ENCODE data around the gene LRIG1.

Gene LRIG1

DNA sequence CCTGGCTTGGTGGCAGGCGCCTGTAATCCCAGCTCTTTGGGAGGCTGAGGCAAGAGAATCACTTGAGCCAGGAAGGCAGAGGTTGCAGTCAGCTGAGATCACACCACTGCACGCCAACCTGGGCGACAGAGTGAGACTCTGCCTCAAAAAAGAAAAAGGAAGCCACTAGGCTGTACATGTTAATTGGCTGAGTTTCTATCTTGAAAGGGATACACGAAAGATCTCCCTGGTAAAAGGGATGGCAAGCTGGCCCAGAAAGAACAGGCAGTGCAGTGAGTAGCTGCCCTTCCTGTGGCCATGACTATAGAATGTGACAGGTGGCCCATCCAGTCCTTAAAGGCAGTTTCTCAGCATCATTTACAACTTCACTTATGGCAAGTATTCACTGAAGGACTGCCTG lies 12.3 kb downstream of the LRIG1 start:
- DNase-seq = peak; percentile 8

DNA sequence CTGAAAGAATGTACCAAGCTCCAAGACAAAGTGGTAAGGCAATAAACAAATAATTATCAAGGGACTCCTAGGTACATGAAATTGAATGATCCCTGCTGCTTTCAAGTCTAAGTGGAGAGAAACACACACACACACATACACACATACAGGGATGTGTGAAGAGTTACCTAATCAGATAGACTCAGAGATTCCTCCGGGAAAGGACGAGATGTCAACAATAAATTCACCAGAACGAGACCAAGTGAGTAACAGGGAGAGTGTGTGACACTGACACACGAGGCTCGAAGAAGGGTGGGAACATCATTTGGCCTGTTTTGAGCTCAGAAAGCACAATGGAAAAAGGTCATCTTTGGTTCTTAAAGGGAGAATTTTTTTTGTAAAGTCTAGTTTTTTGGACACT lies 13.4 kb downstream of the LRIG1 start:
- DNase-seq = peak; percentile 44

DNA sequence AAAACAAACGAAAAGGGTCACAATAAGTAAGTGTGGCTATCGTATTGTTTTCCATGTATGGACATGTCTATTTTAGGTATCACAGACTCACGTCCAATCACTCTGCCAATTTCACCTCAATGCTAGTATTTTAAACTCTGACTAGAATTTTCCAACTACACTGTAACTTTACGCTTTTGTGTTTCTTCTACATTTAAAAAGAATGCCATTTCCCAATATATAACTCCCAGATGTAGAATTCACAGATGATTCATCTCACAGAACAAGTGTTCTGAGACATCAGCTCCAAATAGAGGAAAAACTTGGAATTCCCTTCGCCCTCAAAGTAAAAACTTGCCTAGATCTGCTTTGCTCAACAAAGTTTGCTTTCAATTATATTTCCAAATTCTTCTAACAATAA lies 14.2 kb downstream of the LRIG1 start:
- no peak for DNase-seq

DNA sequence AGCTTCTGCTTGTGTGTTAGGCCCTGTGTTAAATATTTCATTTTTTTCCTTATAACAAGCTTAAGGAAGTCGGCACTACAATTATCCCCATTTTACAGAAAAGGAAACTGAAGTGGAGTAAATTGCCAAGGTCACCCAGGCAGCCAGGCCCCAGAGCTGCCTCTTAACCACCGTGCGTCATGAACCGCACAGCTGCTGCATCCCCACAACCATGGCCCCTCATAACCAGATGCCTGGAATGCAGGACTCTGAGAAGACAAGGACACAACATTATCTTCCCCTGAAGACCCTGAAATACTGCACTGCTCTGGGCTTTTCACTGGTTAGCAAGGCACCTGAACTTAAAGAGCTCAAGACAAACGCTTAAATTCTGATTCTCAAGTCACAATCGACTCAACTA lies 14.6 kb downstream of the LRIG1 start:
- no peak for DNase-seq

DNA sequence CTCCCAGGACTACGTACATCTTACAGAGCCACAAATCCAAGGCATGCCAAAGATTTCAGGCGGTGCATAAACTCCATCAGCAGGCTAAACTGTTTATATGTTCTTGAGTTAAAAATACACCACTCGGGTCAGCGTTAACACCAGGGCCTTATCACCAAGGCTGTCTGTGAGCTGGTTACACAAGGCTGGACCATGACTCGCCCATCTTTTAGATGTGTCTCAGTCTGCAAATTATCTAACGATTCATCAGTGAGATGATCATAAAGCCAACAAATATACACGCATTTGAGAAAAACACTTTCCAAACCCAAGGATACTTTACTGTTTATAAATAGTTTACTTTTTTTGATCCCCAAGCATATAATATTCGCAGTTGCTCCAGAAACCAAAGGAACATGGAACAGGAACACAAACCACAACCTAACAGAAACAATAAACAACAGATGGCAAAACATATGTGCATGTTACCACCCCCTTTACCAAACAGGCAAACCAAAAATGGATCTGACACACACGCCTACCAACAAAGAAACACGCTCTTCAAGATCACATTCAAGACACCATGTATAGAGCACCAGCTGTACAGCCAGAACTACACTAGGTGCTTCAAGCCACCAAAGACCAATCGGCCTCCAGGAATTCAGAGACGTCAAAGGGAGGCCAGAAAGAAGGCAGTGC lies 15.4 kb downstream of the LRIG1 start:
- DNase-seq = peak; percentile 45

DNA sequence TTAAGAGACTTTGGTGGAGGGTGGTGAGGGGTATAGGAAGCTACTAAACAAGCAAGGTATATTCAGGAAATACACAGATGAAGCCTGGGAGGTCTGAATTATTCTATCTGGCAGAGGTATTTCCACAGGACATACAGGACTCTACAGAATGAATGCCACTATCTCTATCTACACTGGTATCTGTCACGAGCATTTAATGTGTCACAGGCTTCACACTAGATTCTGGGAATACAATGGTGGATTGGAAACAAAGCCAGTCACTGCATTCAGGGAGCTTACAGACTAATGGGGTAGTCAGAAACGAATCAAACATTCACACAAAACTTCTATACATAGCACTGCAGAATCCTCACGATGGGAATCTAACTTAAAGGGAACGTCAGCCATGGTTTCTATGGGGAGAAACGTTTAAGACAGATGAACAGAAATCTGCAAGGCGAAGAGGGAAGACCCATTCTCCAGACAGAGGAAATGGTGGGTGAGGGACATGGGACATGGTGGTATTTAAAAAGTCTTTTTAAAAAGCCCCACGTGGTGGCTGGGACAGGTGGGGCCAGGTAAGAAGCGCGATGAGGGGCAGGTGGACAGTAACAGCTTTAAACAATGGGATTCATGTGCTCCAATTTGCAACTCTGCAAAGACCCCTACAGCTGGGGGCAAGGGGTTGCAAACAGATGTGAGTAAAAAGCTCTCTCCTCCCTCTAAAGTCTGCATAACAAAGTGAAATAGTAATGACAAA lies 16.5 kb downstream of the LRIG1 start:
- no peak for DNase-seq

DNA sequence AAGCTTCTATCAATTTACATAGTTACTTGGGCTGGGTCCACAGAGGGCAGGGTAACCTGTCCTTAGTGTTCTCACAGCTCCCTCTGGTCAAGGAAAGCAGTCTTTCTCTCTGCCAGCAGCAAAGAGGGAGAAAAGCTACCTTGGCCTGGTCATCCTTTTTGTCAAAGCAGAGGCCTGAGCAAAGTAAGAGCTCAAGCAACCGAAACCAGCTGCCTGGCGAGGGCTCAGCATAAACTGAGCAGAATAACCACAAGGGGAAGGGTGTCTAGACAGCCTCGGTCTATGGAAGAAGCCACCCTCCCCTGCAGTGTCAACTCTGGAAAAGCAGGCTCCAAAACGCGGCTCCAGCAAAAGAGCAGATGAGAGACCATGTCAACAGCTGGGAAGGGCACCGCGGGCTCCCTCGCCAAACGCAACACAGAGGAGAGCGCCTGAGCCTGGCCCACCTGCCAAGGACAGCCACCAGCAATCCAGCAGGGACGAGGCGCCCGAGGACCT lies 17.4 kb downstream of the LRIG1 start:
- peak; percentile 77 for DNase-seq

DNA sequence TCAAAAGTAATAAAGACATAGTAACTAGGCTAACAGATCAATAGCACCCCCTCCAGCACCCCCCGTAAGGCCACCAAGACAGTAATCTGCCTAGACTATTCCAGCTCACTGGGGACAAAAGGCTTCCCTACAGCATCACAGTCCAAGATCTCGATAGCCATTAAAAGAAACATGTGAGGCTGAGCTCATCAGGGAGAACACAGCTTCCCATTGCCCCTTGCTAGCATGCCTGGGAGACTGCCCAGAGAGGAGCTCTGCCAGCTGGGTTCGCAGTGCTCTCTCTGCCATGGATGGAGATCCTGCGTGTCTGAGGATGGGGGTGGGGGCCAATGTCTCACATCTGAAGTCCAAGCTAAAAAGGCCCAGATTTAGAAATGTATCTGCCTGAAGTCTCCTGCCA lies 17.8 kb downstream of the LRIG1 start:
- peak; percentile 77 for DNase-seq

DNA sequence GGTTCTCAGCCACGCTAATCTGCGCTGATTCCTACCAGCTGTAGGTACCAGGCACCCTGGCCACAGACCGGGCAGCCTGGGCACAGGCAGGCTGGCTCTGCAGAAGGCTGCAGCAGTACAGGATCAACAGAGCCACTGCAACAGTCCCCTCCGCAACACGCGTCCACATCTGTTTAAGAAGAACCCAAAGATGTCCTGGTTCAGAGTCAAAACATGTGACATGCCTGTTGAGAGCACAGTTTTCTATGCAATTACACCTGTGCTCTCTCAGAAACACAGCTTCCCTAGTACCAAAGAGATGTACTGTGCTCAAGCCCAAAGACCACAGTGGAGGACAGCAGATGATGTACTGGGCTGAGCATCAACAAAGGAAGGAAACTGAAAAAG lies 18.8 kb downstream of the LRIG1 start:
- DNase-seq = peak; percentile 36

DNA sequence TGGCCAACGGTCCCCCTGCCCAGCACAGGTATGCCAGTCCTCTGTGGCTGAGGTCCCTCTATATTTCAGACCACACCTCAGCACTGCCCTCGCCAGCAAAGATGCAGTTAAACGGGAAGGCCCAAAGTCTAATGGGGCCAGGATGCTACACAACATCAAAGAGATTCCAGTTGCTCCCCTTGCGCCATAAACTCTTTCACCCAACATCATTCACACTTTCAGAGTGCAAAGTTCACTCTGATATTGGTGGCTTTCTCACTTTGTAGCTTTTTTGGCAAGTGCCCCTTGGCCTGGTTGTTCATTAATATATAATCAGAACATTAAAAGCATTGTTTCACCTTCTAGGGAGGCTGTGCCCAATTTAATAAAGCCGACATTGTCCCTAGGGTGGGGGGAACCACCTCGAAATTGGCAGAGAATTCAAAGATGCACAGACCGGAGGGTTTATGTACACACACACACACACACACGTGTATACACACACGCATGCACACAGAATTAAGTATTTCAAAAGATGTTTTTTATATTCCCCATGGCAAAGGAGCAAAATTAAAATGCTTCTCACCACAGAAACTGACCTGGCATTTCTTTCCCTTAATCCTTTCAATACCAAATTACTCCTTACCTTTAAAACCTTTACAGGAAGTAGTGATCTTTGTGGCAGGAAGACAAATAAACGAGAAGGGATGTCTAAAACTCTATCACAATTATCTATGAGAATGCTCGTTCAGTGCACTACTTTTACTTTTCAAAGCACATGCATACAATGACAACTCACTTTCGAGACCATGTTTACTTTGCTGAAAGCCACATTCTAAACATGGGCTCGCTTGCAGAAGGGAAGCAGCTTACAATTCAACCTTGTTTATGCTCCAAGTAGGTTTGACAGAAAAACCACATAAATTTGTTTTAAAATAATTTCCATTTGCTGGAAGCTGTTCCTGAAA lies 19.5 kb downstream of the LRIG1 start:
- peak; percentile 36 for DNase-seq

DNA sequence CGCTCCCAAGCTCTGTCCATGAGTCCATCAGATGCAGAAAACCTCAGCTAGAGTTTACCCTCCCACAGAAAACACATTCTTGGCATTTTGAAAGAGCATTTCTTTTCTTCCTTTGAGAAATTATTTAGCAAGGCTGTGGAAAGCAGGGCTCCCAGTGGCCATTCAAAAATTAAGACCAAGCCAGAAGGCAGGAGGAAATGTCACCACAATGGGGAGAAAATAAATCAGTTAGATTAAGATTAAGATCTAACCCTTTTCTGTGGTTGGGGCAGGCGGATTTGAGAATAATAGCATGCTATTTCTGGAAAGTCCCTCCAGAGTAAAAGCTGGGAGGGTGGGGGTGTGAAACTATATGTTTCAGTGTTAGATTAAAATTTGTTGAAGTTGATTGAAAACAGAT lies 20.2 kb downstream of the LRIG1 start:
- no peak for DNase-seq

DNA sequence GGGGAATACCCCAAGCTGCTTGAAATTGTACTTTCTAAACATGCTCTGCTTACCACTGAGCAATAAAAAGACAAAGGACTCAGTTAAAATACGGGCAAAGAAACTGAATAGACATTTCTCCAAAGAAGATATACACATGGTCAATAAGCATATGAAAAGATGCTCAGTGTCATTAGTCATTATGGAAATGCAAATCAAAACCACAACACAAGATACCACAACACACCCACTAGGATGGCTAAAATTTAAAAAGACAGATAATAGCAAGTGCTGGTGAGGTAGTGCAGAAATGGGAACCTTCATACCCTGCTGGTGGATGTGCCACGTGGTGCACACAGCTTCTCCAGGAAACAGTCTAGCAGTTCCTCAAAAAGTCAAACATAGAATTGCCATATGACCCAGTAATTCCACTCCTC lies 21.3 kb downstream of the LRIG1 start:
- no peak for DNase-seq

DNA sequence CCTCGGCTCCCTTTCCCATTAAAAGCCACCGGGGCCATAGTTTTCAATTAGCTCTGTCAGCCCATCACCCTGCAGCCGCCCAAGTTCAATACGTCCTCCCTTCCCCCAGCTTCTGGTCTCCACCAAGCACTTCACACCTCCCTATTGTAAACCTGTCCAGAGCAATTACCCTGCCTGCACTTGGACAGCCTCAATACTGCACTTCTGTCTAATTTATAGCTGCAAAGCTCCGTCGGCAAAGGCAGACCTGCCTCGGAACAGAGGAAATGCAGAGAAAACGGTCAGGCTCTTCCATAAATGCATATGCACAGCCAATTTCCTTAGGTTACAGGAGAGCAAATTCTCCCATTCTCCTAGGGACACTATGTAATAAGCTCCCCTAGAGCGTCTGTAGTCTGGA lies 21.9 kb downstream of the LRIG1 start:
- peak; percentile 84 for DNase-seq

DNA sequence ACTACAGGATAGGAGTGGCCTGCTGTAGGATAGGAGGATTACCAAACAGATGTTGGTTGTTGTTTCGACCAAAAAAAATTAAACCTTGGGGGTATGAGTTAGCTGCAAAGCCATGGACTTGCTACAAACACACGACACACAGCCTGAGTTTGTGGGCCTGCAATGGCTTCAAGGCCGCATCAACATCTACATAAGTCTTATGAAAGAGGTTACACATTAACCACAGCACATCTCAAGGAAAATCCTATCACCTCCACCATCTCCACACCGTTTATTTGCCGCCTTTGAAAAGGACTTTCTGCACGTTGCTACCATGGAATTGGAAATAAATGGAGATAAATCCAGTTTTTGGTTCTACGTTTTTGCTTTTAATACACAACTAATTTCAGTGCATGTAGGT lies 23.0 kb downstream of the LRIG1 start:
- no peak for DNase-seq

DNA sequence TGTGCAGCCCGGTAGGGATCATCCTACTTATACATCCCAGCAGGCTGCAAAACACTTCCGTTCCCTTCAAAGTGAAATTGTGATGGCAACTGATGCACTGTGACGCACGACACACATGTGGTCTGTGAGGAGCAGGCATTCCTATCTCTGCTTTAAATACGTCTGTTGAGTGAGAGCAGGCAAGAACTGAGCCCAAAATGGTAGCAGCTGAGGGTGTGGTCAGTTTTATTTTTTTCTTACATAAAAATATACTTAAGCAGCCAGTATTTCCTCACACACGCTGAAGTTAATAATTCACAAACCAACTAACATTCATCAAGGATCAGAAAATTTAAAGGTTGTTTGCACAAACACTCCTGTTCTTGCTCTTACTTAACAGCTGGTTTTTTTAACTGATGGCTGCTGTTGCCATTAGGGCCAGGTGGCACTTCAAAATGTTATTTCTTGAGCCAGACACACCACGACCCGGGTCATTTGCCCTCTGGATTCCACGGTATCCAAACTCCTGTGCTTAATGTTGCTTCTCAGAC lies 23.9 kb downstream of the LRIG1 start:
- peak; percentile 58 for DNase-seq

DNA sequence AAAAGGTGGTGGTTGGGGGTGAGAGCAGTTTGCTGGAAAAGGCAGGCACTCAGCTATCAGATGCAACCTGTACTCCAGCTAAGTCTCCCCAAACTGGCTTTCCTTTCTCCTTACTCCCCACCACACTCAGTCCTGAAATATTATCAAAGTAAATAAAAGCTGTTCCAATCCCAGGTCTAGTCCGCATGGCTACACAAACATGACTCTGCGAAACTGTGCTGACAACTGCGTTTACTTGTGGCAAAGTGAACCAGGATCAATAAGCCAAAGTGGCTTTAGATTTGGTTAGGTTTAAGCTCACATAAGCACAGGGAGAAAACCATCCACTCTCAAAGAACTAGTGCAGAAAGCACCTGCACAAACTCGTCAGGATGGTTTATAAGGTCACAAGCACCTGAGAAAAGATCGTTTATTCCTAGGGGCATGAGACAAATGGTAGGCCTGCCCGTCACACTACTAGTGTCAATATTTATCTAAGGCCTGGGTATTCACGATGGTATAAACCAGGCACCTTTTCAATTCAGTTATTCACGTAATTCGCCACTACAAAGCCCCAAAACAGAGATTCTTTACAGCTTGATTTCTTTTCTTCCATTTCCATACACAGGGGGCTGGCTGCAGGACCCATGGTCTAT lies 25.3 kb downstream of the LRIG1 start:
- DNase-seq = peak; percentile 88

DNA sequence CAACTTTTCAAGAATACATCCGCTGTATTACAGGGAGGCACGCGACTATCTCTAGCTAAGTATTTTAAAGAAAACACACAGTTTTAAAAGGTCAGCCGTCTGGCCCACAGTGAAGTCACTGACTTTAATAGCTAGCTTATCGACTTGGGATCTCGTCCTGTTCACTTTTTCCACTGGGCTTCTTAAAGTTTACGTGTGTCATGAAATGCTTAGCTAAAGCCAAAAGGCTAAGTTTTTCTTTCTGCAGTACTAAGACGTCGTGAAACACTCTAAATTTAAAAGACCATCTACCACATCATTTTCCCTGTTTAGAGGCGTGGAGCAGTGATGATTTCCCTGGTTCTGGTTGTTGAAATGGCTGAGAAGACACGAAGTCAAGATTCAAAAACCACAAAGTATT lies 27.1 kb downstream of the LRIG1 start:
- no peak for DNase-seq

DNA sequence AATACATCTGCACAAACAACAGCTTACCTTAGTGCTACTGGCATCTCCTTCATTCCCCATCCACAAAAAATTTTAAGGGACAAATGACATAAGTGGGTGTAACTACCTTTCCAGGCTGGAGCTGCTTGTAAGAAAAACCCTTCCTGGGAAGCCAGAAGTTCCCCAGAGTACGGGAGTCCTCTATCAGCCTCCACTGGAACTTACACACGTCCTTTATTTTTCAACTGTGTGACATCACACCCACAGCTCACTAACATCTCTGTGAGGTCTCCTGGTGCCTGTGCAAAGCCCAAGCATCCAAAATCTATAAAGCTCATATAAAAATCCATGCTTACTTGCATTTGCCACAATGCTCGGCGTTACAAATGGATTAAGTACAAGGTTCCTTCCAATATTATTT lies 27.6 kb downstream of the LRIG1 start:
- DNase-seq = peak; percentile 20

DNA sequence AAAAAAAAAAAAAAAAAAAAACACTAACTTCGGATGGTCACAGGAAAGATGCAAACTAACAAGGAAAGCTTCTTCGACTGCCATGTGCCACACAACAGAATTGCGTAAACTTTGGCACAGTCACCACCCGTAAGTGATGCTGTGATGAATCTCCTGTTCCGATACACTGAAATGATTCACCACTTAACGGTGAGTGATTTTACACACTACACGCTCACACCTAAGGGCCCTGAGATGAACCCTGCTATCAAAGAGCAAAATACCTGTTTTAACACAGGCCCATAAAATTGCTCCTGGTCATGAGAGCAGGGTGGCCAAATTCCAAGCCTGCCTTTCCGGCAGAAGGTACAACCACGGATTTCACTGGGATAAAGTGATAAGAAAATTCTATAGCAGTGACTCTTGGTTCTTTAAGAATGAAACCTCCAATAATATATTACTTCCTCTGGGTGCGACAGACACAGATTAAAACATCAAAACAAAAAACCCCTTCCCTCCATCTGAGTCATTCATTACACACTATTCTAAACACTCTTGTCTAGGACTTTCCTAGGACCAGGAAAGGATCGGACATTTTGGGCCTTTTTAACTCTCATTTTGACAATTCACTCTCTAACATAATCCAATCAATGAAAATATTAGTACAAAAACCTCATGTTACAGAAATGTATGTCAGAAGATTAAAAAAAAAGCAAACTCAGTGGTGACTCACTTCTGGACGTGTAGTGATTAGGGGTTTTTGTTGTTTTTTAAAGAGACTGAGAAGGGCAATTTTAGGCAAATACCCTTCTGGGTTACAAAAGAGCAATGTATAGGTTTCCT lies 28.3 kb downstream of the LRIG1 start:
- no peak for DNase-seq

DNA sequence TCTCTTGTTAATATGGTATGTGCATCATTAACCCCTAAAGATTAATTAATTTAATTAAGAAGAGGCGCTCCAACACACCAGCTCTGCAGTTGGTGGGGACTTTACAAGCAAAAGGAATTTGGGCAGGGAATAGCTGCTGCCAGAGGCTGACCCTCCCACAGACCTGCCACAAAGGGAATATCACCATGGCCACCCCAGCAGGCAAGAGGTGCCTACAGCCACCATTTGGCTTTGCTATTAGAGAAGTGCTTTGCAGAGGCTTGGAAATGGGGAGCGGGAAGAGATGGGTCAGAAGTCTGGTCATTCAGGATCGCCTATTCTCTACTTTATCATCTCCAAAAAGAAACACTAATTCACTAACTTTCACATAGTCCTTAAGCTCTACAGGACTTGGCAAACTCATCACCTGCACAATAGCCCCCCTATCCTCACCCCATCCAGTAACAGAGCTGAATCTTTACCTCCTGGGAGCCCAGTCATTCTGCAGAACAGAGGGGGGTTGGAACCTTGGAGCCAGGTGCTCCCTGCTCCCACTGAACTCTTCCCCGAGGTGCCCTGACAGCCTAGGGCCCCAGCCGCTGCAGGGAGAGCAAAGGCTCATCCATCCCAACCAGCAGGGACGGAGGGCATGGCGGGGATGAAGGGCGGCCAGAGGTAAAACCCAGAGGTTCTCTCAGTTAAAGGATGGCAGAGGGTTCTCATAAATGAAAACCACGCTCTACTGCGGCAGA lies 29.7 kb downstream of the LRIG1 start:
- DNase-seq = peak; percentile 10

DNA sequence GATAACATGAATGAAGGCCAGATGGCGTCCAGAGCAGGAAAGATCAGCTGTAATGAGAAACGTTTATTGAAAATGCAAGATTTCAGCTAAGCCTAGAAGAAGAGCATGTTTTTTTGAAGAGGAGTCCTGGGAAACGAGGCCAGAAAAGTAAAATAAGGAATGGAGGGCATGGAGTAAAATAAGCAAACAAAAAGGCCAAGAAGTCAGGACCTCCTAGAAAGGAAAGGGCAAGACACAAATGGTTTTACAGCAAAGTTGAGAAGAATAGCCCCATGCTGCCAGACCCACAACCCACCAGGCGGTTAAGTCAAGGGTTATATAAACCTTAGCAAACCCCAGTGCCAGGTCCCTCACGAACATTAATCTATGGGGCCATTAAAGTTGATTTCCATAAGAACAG lies 30.5 kb downstream of the LRIG1 start:
- DNase-seq = no peak

All from NCI-H69 (cell line).